Ectodermal cell (in vitro differentiated cells): ENCODE data around the gene FUZ.

ENCODE experiments used
- H3K27ac ChIP-seq: 2 replicates; pipeline ENCODE4 v1.7.0; 2013; ENCODE audit warnings: mild to moderate bottlenecking, low read depth, low read length; ENCODE audit not compliant: insufficient read depth, poor library complexity, severe bottlenecking
- H3K27me3 ChIP-seq: 2 replicates; pipeline ENCODE4 v1.7.0; 2013; ENCODE audit warnings: mild to moderate bottlenecking, low read length; ENCODE audit not compliant: insufficient read depth, control insufficient read depth, poor library complexity, severe bottlenecking
- H3K36me3 ChIP-seq: one replicate; pipeline ENCODE4 v1.7.0; 2013; ENCODE audit warnings: low read length; ENCODE audit not compliant: control insufficient read depth, insufficient read depth
- H3K4me1 ChIP-seq: one replicate; pipeline ENCODE4 v1.7.0; 2013; ENCODE audit warnings: low read length; ENCODE audit not compliant: control insufficient read depth, insufficient read depth
- H3K4me3 ChIP-seq: 2 replicates; pipeline ENCODE4 v1.7.0; 2013; ENCODE audit warnings: low read depth, low read length, control low read depth; ENCODE audit not compliant: insufficient read depth
- H3K9me3 ChIP-seq: 2 replicates; pipeline ENCODE4 v1.7.0; 2013; ENCODE audit warnings: mild to moderate bottlenecking, low read length, moderate library complexity; ENCODE audit not compliant: control insufficient read depth
- WGBS, 2 experiments: methylation state at CpG; one replicate each; pipeline ENCODE4 v1.1.7; 2013; ENCODE audit warnings: missing lambda C conversion rate in 2 of 2; 5-methylcytosine and 5-hydroxymethylcytosine counted together

FUZ gene

GRCh38 chr19:49770529-49770928 is 42.6 kb downstream of the FUZ start:
- WGBS, 2 experiments: 95% methylated on average over 8 of the region's 8 CpGs
- Histone ChIP-seq H3K9me3 (no peaks in the 10 kb centered on the region), H3K4me3 (no peak overlapping the region), H3K27me3 (no peaks in the 10 kb centered on the region), H3K27ac (no peak overlapping the region), H3K36me3 (no peaks in the 10 kb centered on the region), H3K4me1 (peaks cover 12% of the 10 kb centered on the region)

- H3K36me3 ChIP-seq: no peaks in the 10 kb centered on the region
- H3K9me3 ChIP-seq: no peaks in the 10 kb centered on the region
- H3K27ac ChIP-seq: no peak overlapping the region
- peaks cover 12% of the 10 kb centered on the region for H3K4me1 ChIP-seq
- WGBS, 2 experiments: 77 to 78% methylated on average over 12 of the region's 12 CpGs
- peak overlapping the region; percentile 91 for H3K4me3 ChIP-seq
- H3K27me3 ChIP-seq: no peaks in the 10 kb centered on the region
Observed at GRCh38 chr19:49767967-49768581, 45.0 kb downstream of the FUZ start.

- Histone ChIP-seq H3K4me1 (peaks cover 12% of the 10 kb centered on the region), H3K27ac (no peak overlapping the region)
Observed at GRCh38 chr19:49767381-49767780, 45.7 kb downstream of the FUZ start.

GRCh38 chr19:49766930-49767299 is 46.2 kb downstream of the FUZ start, which contains the start of gene AP2A1:
Gene AP2A1, plus strand, starts transcription at chr19:49767001. Its CDS starts 133 bp downstream, at chr19:49767134.
- 0 to 1% methylated on average over 38 of the region's 38 CpGs for WGBS, 2 experiments
- Histone ChIP-seq H3K27me3 (no peaks in the 10 kb centered on the region), H3K4me1 (peaks cover 12% of the 10 kb centered on the region), H3K4me3 (peak within 1 kb of the TSS; percentile 91), H3K9me3 (no peaks in the 10 kb centered on the region), H3K27ac (peak within 1 kb of the TSS; percentile 100), H3K36me3 (no peaks in the 10 kb centered on the region)

More at GRCh38 chr19:49767381-49767780, 45.7 kb downstream of the FUZ start:
- no peaks in the 10 kb centered on the region for H3K36me3 ChIP-seq
- no peaks in the 10 kb centered on the region for H3K9me3 ChIP-seq
- no peaks in the 10 kb centered on the region for H3K27me3 ChIP-seq
- H3K4me3 ChIP-seq: peak overlapping the region; percentile 91
- 4 to 6% methylated on average over 9 of the region's 9 CpGs for WGBS, 2 experiments

GRCh38 chr19:49766007-49766929 is 46.8 kb downstream of the FUZ start:
- no peaks in the 10 kb centered on the region for H3K27me3 ChIP-seq
- no peaks in the 10 kb centered on the region for H3K36me3 ChIP-seq
- peak overlapping the region; percentile 100 for H3K27ac ChIP-seq
- 1% methylated on average over 53 of the region's 53 CpGs for WGBS, 2 experiments
- H3K4me1 ChIP-seq: peaks cover 16% of the 10 kb centered on the region
- peak overlapping the region; percentile 24 for H3K4me3 ChIP-seq
- no peaks in the 10 kb centered on the region for H3K9me3 ChIP-seq

- 96 to 97% methylated on average over 8 of the region's 8 CpGs for WGBS, 2 experiments
- Histone ChIP-seq H3K36me3 (no peaks in the 10 kb centered on the region), H3K27me3 (no peaks in the 10 kb centered on the region), H3K4me1 (peaks cover 16% of the 10 kb centered on the region), H3K9me3 (no peaks in the 10 kb centered on the region), H3K27ac (no peak overlapping the region), H3K4me3 (no peak overlapping the region)
Observed at GRCh38 chr19:49764341-49764740, 48.8 kb downstream of the FUZ start.

- no peaks in the 10 kb centered on the region for H3K36me3 ChIP-seq
- no peaks in the 10 kb centered on the region for H3K9me3 ChIP-seq
- no peak within 1 kb of the TSS for H3K4me3 ChIP-seq
- H3K4me1 ChIP-seq: peaks cover 14% of the 10 kb centered on the region
- H3K27me3 ChIP-seq: no peaks in the 10 kb centered on the region
- WGBS, 2 experiments: 95 to 97% methylated on average over 6 of the region's 6 CpGs
- no peak within 1 kb of the TSS for H3K27ac ChIP-seq
Observed at GRCh38 chr19:49763230-49763629, 49.9 kb downstream of the FUZ start, which contains the start of gene TSKS. Gene TSKS, minus strand, starts transcription at chr19:49763306. Its CDS starts 59 bp downstream, at chr19:49763247.

GRCh38 chr19:49761625-49762311 is 51.3 kb downstream of the FUZ start:
- no peaks in the 10 kb centered on the region for H3K9me3 ChIP-seq
- WGBS, 2 experiments: 82 to 84% methylated on average over 16 of the region's 16 CpGs
- H3K27me3 ChIP-seq: no peaks in the 10 kb centered on the region
- no peak overlapping the region for H3K27ac ChIP-seq
- H3K36me3 ChIP-seq: no peaks in the 10 kb centered on the region
- H3K4me3 ChIP-seq: no peak overlapping the region
- H3K4me1 ChIP-seq: peaks cover 6% of the 10 kb centered on the region

GRCh38 chr19:49761249-49761624 is 51.9 kb downstream of the FUZ start:
- WGBS, 2 experiments: 86% methylated on average over 1 of the region's 1 CpG
- H3K4me1 ChIP-seq: peaks cover 6% of the 10 kb centered on the region
- no peaks in the 10 kb centered on the region for H3K36me3 ChIP-seq
- no peak overlapping the region for H3K27ac ChIP-seq
- no peaks in the 10 kb centered on the region for H3K27me3 ChIP-seq
- no peak overlapping the region for H3K4me3 ChIP-seq
- no peaks in the 10 kb centered on the region for H3K9me3 ChIP-seq

- no peak overlapping the region for H3K27ac ChIP-seq
- H3K36me3 ChIP-seq: no peaks in the 10 kb centered on the region
- peaks cover 4% of the 10 kb centered on the region for H3K4me1 ChIP-seq
- no peaks in the 10 kb centered on the region for H3K9me3 ChIP-seq
- WGBS, 2 experiments: 44 to 54% methylated on average over 7 of the region's 7 CpGs
- H3K4me3 ChIP-seq: no peak overlapping the region
- no peaks in the 10 kb centered on the region for H3K27me3 ChIP-seq
Observed at GRCh38 chr19:49758292-49758691, 54.8 kb downstream of the FUZ start.
